ENCODE results near the gene DLEU7. TPM values are rescaled to one million over a fixed set of nuclear protein-coding genes. Genes with fewer than 3 reads are reported as not detected.
A peak's percentile ranks its signal among the peaks of the same experiment; 100 is the strongest.

DLEU7 gene
- total RNA-seq, 1 donor from 2014 or later: 0.57 TPM

DNA sequence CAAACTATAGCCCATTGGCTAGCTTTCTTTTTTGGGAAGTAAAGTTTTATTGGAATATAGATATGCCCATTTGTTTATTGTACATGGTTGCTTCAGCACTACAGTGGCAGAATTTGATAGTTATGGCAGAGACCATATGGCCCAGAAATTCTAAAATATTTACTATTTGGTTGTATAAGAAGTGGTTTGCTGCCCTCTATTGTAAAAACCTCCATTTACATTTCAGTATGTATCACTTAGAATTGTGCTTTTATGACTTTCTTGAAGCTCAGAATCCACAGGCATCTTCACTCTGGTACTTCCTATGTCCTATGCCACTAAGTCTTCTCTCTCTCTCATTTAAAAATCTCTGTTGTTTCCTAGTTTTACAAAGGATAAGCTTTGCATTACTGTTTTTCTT lies 37.7 kb downstream of the DLEU7 start:
- Mint-ChIP-seq H3K27ac (ENCODE audit: unreplicated experiment) (no peak overlapping the region), H3K27me3 (ENCODE audit: low read depth, unreplicated experiment) (no peaks in the 10 kb centered on the region), H3K9me3 (ENCODE audit: unreplicated experiment) (peaks cover 4% of the 10 kb centered on the region), H3K36me3 (ENCODE audit: low read depth, unreplicated experiment) (no peaks in the 10 kb centered on the region), H3K4me3 (ENCODE audit: unreplicated experiment) (no peak overlapping the region), H3K4me1 (ENCODE audit: low read depth, unreplicated experiment) (peaks cover 7% of the 10 kb centered on the region)
- H3K79me2 ChIP-seq (ENCODE audit: insufficient read depth, low read length): no peaks in the 10 kb centered on the region
- no peak for TF ChIP-seq EZH2 (IDR thresholded peaks at IDR 0.05; ENCODE audit: insufficient read depth, low read length)
- TF ChIP-seq, protein P1, sequence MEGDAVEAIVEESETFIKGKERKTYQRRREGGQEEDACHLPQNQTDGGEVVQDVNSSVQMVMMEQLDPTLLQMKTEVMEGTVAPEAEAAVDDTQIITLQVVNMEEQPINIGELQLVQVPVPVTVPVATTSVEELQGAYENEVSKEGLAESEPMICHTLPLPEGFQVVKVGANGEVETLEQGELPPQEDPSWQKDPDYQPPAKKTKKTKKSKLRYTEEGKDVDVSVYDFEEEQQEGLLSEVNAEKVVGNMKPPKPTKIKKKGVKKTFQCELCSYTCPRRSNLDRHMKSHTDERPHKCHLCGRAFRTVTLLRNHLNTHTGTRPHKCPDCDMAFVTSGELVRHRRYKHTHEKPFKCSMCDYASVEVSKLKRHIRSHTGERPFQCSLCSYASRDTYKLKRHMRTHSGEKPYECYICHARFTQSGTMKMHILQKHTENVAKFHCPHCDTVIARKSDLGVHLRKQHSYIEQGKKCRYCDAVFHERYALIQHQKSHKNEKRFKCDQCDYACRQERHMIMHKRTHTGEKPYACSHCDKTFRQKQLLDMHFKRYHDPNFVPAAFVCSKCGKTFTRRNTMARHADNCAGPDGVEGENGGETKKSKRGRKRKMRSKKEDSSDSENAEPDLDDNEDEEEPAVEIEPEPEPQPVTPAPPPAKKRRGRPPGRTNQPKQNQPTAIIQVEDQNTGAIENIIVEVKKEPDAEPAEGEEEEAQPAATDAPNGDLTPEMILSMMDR (IDR thresholded peaks at IDR 0.05; ENCODE audit: insufficient read depth, low read depth, low read length): no peak
- no peak overlapping the region for H3K9ac ChIP-seq (ENCODE audit: low read length)
- H3K4me2 ChIP-seq (ENCODE audit: low read length): no peak overlapping the region
- H3K4me1 ChIP-seq (ENCODE audit: insufficient read depth, low read length): peaks cover 4% of the 10 kb centered on the region
- no peak overlapping the region for H3K4me3 ChIP-seq (ENCODE audit: insufficient read depth, low read depth, low read length)
- no peaks in the 10 kb centered on the region for H3K36me3 ChIP-seq (ENCODE audit: insufficient read depth, low read length)
- no peaks in the 10 kb centered on the region for H3K27me3 ChIP-seq (ENCODE audit: insufficient read depth, low read length)
- no peak overlapping the region for H2AFZ ChIP-seq (ENCODE audit: low read depth, low read length)
- H4K20me1 ChIP-seq (ENCODE audit: insufficient read depth, low read length): no peaks in the 10 kb centered on the region
- FAIRE-seq: no peak
- DNase-seq (ENCODE audit: low read depth): peak; percentile 2
- no peak overlapping the region for H3K27ac ChIP-seq (ENCODE audit: low read depth, low read length)
- H3K9me3 ChIP-seq (ENCODE audit: insufficient read depth, low read depth, low read length): no peaks in the 10 kb centered on the region

DNA sequence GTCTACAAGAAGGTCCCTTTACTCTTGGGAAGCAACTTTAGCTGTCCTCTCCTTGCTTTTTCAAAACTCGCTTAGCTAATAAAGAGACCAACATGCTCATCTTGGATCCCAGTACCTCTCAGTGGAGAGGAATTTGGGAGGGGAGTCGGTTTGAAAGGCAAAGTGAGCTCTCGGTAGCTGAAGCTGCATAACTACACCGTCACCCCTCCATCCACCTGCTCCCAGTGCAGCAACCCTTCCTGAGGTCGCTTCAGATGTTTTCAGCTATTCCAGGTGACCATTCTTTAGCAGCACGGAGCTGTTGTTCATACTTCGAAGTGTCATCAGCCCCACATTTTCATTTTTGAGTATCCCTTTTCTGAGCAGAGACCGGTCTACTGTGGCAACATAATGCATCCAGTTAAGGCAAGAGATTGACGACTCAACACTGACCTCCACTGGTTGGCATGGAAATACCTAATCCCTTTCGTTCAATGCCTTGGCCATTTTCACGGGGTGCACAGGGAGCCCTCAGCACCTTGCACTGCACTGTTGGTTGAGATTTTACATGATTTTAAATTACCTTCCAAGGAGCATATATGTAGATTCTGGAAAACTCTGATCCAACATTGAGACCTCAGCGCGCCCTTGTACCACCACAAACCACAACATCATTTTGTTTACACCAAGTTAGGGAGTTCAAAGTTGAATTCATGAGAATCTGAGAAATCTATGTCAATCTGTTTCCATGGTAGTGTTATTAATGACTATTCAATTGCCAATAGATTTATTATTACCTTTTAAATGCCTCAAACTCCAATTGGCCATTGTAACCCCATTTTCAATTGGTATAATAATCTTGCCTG lies 42.2 kb downstream of the DLEU7 start:
- H3K4me3 ChIP-seq (ENCODE audit: insufficient read depth, low read depth, low read length): no peak overlapping the region
- H4K20me1 ChIP-seq (ENCODE audit: insufficient read depth, low read length): no peaks in the 10 kb centered on the region
- no peaks in the 10 kb centered on the region for H3K27me3 ChIP-seq (ENCODE audit: insufficient read depth, low read length)
- FAIRE-seq (peak; percentile 97), DNase-seq (ENCODE audit: low read depth) (peak; percentile 59)
- H3K79me2 ChIP-seq (ENCODE audit: insufficient read depth, low read length): no peaks in the 10 kb centered on the region
- H2AFZ ChIP-seq (ENCODE audit: low read depth, low read length): no peak overlapping the region
- H3K4me2 ChIP-seq (ENCODE audit: low read length): peak overlapping the region; percentile 36
- no peak overlapping the region for H3K27ac ChIP-seq (ENCODE audit: low read depth, low read length)
- Mint-ChIP-seq H3K36me3 (ENCODE audit: low read depth, unreplicated experiment) (no peaks in the 10 kb centered on the region), H3K4me1 (ENCODE audit: low read depth, unreplicated experiment) (peaks cover 25% of the 10 kb centered on the region), H3K27ac (ENCODE audit: unreplicated experiment) (peak overlapping the region; percentile 94), H3K4me3 (ENCODE audit: unreplicated experiment) (no peak overlapping the region), H3K9me3 (ENCODE audit: unreplicated experiment) (peaks cover 4% of the 10 kb centered on the region), H3K27me3 (ENCODE audit: low read depth, unreplicated experiment) (no peaks in the 10 kb centered on the region)
- peaks cover 29% of the 10 kb centered on the region for H3K4me1 ChIP-seq (ENCODE audit: insufficient read depth, low read length)
- H3K9me3 ChIP-seq (ENCODE audit: insufficient read depth, low read depth, low read length): no peaks in the 10 kb centered on the region
- no peaks in the 10 kb centered on the region for H3K36me3 ChIP-seq (ENCODE audit: insufficient read depth, low read length)
- TF ChIP-seq, protein P1 (IDR thresholded peaks at IDR 0.05; ENCODE audit: insufficient read depth, low read depth, low read length): peak; percentile 83
- no peak for TF ChIP-seq EZH2 (IDR thresholded peaks at IDR 0.05; ENCODE audit: insufficient read depth, low read length)
- no peak overlapping the region for H3K9ac ChIP-seq (ENCODE audit: low read length)

Data from astrocyte (in vitro differentiated cells and primary cell).